Suprapubic skin (tissue), 2 donors: ENCODE data around the gene CD93.

Experiments
- EP300 ChIP-seq: sonication (generic); formaldehyde crosslinking; IDR thresholded peaks from one replicate; pipeline ENCODE4 v1.6.1; 2017; ENCODE audit warnings: antibody characterized with exemption
- POLR2A ChIP-seq, 2 donors: fragments of 450-650 bp; IDR thresholded peaks; one replicate each; pipeline ENCODE4 v1.6.1; 2017; ENCODE audit warnings: antibody characterized with exemption in 2 of 2, mild to moderate bottlenecking in 2 of 2, moderate library complexity in 2 of 2

- no peak for TF ChIP-seq POLR2A (IDR thresholded peaks at IDR 0.05)
- no peak for TF ChIP-seq EP300
Measured at GRCh38 chr20:23133560-23133998, 47.5 kb upstream of the CD93 start.
